Gastrocnemius medialis (tissue), 4 donors: ENCODE measurements around the gene COMMD9. TPM values are rescaled to one million over a fixed set of nuclear protein-coding genes. Genes with fewer than 3 reads are reported as not detected.
A peak's percentile ranks its signal among the peaks of the same experiment; 100 is the strongest.

Experiments
- ATAC-seq, 2 donors: fragments of 150-250 bp; one replicate each; pipeline ENCODE4 v1.9.1; 2016
- DNase-seq, 2 donors: peaks; one replicate each; pipeline ENCODE4 v3.0.0-alpha.2; 2019
- H3K27ac ChIP-seq, 4 donors: fragments of 200-600 bp; sonication (generic); 1 replicate in 1 of 4; 2 replicates in 3 of 4; pipeline ENCODE4 v1.5.1; 2016 to 2018; ENCODE audit warnings: mild to moderate bottlenecking in 2 of 4, moderate library complexity in 1 of 4
- H3K27me3 ChIP-seq, 3 donors: fragments of 200-600 bp; sonication (generic) in 2 of 3; 1 replicate in 1 of 3; 2 replicates in 2 of 3; pipeline versions ENCODE4 v1.5.1 to v1.6.0; 2016 to 2019; ENCODE audit warnings: mild to moderate bottlenecking in 1 of 3, moderate library complexity in 1 of 3
- H3K36me3 ChIP-seq, 2 donors: fragments of 200-600 bp; sonication (generic) in 1 of 2; one replicate each; pipeline ENCODE4 v1.5.1; 2017 to 2018
- H3K4me1 ChIP-seq, 2 donors: fragments of 200-600 bp; sonication (generic) in 1 of 2; one replicate each; pipeline ENCODE4 v1.5.1; 2016 to 2017; ENCODE audit warnings: mild to moderate bottlenecking in 2 of 2
- H3K4me3 ChIP-seq, 4 donors: fragments of 200-600 bp; sonication (generic) in 3 of 4; 1 replicate in 1 of 4; 2 replicates in 3 of 4; pipeline ENCODE4 v1.5.1; 2016 to 2019; ENCODE audit warnings: mild to moderate bottlenecking in 2 of 4
- H3K9me3 ChIP-seq, 3 donors: fragments of 200-600 bp; sonication (generic) in 2 of 3; 1 replicate in 1 of 3; 2 replicates in 2 of 3; pipeline ENCODE4 v1.5.1; 2016 to 2019
- POLR2A ChIP-seq, 2 donors: fragments of 450-650 bp; IDR thresholded peaks; one replicate each; pipeline ENCODE4 v1.6.1; 2017; ENCODE audit warnings: antibody characterized with exemption in 2 of 2, mild to moderate bottlenecking in 2 of 2, moderate library complexity in 2 of 2
- in situ Hi-C, 4 donors: fragments of 200-750 bp; cut with MboI; loops; one replicate each; pipeline versions ENCODE4 v1.15.0 to v1.8.0; 2017; ENCODE audit warnings: low sequenced_read_pairs in 4 of 4
- intact Hi-C: fragments of 100-400 bp; cut with DNase I; formaldehyde crosslinking; loops from one replicate; pipeline ENCODE4 v1.15.1; 2023; ENCODE audit warnings: low total_unique reads
- total RNA-seq, 4 donors: library from RNA; depleted of rRNA; stranded (reverse); fragments of >200 nt; gene quantifications; one replicate each; pipeline versions ENCODE4 v1.1.0 to v1.2.3, GENCODE V29; 2016
- TF ChIP-seq, protein P1 (sequence below), 5 experiments: fragments of 450-650 bp in 3 of 5; fragments of 200-600 bp in 2 of 5; sonication (generic) in 2 of 5; IDR thresholded peaks in 4 of 5; conservative IDR thresholded peaks in 1 of 5; 1 replicate in 4 of 5; 2 replicates in 1 of 5; pipeline ENCODE4 v1.5.1; 2016 to 2019; ENCODE audit warnings: antibody characterized with exemption in 5 of 5, mild to moderate bottlenecking in 3 of 5, moderate library complexity in 3 of 5

COMMD9 gene
- total RNA-seq, 4 donors from 2014 or later: 51.8 to 68.6 (median 57.7) TPM

DNA sequence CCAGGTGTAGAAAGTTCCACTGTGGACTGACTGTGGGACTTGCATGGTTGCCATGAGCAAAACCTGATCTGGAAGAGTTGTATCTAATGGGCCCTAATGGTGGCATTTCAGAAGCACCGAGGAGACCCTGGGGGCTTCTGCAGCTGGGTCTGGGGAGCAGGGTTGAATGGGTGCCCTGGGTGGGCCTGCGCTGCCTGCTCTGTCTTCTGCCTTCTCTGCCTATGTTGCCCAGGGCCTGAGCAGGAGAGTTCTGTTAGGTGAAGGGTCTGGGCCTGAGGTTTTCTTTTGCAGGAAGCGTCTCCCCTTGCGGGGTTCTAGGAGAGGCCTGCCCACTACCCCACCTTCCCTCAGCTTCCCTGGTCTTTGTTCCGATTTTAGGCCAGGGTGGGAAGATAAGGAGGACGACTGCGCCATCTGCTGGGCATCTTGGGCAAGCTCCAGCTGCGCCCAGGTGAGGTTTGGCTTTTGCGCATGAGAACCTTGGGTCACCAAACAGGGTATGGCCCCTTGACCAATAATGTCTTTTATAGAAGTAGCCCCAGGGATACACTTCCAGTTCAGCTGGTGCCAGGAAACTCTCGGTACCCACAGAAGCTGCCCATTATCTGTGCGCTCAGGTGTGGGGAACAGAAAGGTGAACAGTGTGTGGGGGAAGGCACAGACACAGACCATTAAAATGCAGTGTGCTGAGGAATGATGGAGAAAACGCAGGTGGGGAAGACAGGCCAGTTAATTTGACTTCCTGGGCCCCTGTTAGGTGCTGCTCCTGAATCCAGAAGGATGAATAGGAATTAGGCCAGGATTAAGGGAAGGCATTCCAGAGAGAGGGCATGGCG lies 23.2 kb downstream of the COMMD9 start:
- no peaks in the 10 kb centered on the region for H3K27me3 ChIP-seq
- TF ChIP-seq, protein P1, sequence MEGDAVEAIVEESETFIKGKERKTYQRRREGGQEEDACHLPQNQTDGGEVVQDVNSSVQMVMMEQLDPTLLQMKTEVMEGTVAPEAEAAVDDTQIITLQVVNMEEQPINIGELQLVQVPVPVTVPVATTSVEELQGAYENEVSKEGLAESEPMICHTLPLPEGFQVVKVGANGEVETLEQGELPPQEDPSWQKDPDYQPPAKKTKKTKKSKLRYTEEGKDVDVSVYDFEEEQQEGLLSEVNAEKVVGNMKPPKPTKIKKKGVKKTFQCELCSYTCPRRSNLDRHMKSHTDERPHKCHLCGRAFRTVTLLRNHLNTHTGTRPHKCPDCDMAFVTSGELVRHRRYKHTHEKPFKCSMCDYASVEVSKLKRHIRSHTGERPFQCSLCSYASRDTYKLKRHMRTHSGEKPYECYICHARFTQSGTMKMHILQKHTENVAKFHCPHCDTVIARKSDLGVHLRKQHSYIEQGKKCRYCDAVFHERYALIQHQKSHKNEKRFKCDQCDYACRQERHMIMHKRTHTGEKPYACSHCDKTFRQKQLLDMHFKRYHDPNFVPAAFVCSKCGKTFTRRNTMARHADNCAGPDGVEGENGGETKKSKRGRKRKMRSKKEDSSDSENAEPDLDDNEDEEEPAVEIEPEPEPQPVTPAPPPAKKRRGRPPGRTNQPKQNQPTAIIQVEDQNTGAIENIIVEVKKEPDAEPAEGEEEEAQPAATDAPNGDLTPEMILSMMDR (IDR thresholded peaks at IDR 0.05 in 4 of 5, conservative IDR thresholded peaks at IDR 0.05 in 1 of 5): peak; percentile 52 to 83 (median 77)
- no peak for TF ChIP-seq POLR2A (IDR thresholded peaks at IDR 0.05)
- in situ Hi-C loops: loop anchor here (5.0 to 25.0 kb wide), 4 partner anchors 229 to 649 kb away; partner anchors contain the start of gene FJX1 (in 1 of the 4)
- no peak for DNase-seq
- no peaks in the 10 kb centered on the region for H3K4me1 ChIP-seq
- peak; percentile 67 to 69 for ATAC-seq
- peaks cover 0 to 2% of the 10 kb centered on the region in 2 donors for H3K36me3 ChIP-seq
- no peak overlapping the region for H3K27ac ChIP-seq
- intact Hi-C loops: loop anchor here (1.0 to 10.0 kb wide), 3 partner anchors 111 to 650 kb away; no protein-coding TSS in a partner anchor
- H3K4me3 ChIP-seq: no peak overlapping the region
- H3K9me3 ChIP-seq: no peaks in the 10 kb centered on the region

DNA sequence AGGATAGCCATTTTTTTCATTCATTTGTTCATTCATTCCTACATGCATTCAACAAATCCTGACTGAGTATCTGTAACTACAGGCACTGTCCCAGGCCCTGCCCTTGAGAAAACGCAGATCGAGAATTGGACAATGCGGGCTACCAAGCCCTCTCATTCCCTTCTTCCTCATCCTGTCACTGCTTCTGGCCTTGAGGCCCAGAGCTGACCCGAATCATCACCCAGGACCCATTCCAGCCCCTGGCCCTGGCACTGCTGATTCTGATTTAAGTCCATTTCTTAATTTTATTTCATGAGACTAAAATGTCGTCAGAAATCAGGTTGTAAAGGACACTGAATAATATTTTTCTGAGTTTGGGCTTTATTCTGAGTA lies 24.3 kb downstream of the COMMD9 start:
- Histone ChIP-seq H3K27me3 (no peaks in the 10 kb centered on the region), H3K4me3 (no peak overlapping the region), H3K36me3 (no peaks in the 10 kb centered on the region), H3K27ac (no peak overlapping the region), H3K4me1 (no peaks in the 10 kb centered on the region), H3K9me3 (no peaks in the 10 kb centered on the region)
- in situ Hi-C loops: loop anchor here (5.0 to 25.0 kb wide), 5 partner anchors 228 to 653 kb away; partner anchors contain the start of gene FJX1 (in 3 of the 4)
- ATAC-seq: no peak
- intact Hi-C loops: loop anchor here (5.0 to 10.0 kb wide), 2 partner anchors 110 to 223 kb away; no protein-coding TSS in a partner anchor
- DNase-seq: no peak
- no peak for TF ChIP-seq POLR2A (IDR thresholded peaks at IDR 0.05)
- TF ChIP-seq, protein P1 (IDR thresholded peaks at IDR 0.05 in 4 of 5, conservative IDR thresholded peaks at IDR 0.05 in 1 of 5): no peak

DNA sequence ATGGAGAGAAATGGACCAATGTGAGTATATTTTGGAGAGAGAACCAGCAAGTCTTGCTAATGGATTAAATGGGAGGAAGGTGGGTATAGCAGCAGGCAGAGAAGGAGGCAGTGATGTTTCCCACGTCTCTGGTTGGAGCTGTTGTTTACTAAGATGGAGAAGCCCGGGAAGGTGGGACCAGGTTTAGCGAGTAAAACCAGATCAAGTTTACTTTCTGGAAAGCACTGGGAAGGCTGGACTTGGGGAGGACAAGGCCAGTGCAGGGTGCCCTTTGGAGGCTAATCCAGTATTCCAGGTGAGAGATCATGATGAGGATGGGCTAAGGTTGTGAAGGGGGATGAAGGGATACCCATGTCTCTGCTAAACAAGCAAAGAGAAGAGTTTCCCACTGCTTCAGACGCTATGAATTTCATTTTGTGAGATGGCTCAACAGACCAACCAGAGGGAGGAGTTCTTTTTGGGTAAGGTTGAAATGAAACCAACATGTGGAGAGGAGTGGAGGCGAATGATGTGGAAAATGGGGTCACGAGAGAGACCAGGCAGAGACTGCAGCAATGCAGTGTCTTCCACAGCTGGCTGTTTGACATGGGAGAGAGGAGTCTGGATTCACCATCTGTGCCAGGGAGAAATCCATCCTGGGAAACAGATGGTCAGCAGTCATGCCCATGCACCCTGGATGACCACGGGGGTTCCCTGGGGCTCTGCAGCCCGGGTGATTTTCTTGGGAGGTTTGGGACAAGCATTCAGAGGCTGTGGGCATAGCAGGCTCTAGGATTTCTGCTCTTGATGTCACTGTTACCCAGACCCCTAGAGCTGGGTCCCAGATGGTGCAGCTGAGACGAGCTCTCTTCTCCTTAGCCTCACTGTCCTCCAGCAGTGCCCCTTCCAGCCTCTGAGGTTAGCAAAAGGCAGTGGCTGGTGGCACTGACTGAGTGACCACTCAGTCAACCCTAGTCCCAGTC lies 24.9 kb downstream of the COMMD9 start:
- TF ChIP-seq, protein P1 (IDR thresholded peaks at IDR 0.05 in 4 of 5, conservative IDR thresholded peaks at IDR 0.05 in 1 of 5): no peak
- TF ChIP-seq POLR2A (IDR thresholded peaks at IDR 0.05): no peak
- DNase-seq: no peak
- no peak for ATAC-seq
- Histone ChIP-seq H3K4me1 (no peaks in the 10 kb centered on the region), H3K4me3 (no peak overlapping the region), H3K27me3 (no peaks in the 10 kb centered on the region), H3K36me3 (no peaks in the 10 kb centered on the region), H3K9me3 (no peaks in the 10 kb centered on the region), H3K27ac (no peak overlapping the region)
- in situ Hi-C loops (loop anchor here (5.0 to 25.0 kb wide), 5 partner anchors 227 to 652 kb away; partner anchors contain the start of gene FJX1 (in 2 of the 4)), intact Hi-C loops (loop anchor here (10.0 kb wide), 1 partner anchor 109 kb away; no protein-coding TSS in a partner anchor)

DNA sequence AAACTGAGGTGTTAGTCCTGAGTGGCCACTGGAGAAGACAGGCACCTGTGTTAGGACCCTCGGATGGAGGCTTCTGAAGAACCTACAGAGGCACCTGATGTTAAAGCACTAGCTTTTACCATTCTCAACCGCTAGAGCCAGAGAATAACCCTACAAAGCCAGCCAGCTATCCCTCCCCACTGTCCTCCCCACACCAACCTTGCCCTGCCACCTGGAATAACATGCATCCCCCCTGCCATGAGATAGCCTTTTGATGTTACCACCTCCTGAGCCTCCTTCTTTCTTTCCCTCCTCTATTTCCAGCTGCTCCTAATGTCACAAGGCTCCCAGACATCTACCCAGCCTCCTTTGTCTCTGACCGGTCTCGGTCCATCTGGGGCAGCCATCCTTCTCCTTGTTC lies 28.1 kb downstream of the COMMD9 start:
- intact Hi-C loops: loop anchor here (10.0 kb wide), 1 partner anchor 106 kb away; no protein-coding TSS in a partner anchor
- no peak overlapping the region for H3K4me3 ChIP-seq

More for the DNA sequence above, 28.1 kb downstream of the COMMD9 start:
- no peaks in the 10 kb centered on the region for H3K27me3 ChIP-seq
- H3K4me1 ChIP-seq: no peaks in the 10 kb centered on the region
- DNase-seq (no peak), ATAC-seq (no peak)
- no peak for TF ChIP-seq POLR2A (IDR thresholded peaks at IDR 0.05)
- TF ChIP-seq, protein P1 (IDR thresholded peaks at IDR 0.05 in 4 of 5, conservative IDR thresholded peaks at IDR 0.05 in 1 of 5): no peak
- in situ Hi-C loops: loop anchor here (5.0 to 25.0 kb wide), 5 partner anchors 224 to 649 kb away; partner anchors contain the start of gene FJX1 (in 2 of the 4)
- no peak overlapping the region for H3K27ac ChIP-seq
- no peaks in the 10 kb centered on the region for H3K36me3 ChIP-seq
- H3K9me3 ChIP-seq: no peaks in the 10 kb centered on the region
